Activated effector memory CD4-positive, alpha-beta T cell treated with Interleukin-2 at 50 U/mL for 16 hours (primary cell): Measurements from ENCODE around the gene RPS6KA2.
"Not testable (repeated sequence)": the region's sequence is repeated elsewhere in the genome, so short reads cannot be mapped to it uniquely, and the experiment has no call there.

ENCODE experiments used
- DNase-seq: peaks from one replicate; pipeline ENCODE4 v3.0.0-alpha.2; 2020

Gene RPS6KA2

DNA sequence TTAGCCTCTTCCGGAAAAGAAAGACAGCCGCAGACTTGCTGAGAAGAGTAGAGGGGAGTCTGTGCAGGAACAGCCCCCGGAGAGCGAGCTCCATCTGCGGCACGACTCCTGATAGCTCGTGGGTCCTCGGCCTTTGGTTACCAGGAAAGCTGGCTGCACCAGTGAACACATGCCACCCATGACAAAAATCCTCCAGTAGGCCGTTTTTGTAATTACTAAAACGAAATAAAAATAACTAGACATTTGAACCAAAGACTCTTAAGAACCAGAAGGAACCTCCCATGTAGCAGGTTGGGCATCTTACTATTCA is 82.8 kb downstream of the RPS6KA2 start:
- no peak for DNase-seq

DNA sequence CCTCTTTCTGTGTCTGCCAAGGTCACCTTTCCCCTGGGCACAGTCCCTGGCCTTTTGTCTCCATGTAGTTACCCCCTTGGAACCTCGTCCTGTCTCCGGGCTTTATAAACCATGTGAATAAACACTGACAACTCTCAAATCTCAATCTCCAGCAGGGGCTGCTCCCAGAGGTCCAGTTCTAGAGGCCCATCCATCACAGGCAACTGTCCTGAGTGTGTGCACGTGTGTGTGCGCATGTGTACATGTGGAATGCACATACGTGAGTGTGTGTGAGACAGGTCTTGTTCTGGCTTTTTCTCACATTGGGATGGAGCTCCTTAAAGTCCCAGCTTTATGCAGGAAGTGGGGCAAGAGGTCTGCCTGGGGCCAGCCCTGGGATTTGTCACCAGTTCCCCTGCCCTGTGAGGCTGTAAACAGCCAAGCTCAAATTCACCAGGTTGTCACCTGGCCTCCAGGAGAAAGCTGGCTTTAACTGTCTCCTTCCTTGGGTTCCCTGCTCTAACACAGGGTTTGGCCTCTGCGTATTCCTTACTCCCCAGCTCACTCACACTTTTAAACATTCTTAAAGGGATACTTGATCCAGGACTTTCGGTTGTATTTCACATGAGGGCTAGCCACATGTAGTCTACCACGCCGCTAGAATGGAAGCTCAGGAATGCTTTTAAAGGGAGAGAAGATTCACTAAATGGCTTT is 83.3 kb downstream of the RPS6KA2 start:
- DNase-seq = no peak

GRCh38 chr6:166542580-166542912 is 84.5 kb downstream of the RPS6KA2 start:
- no peak for DNase-seq

GRCh38 chr6:166541876-166542579 is 85.0 kb downstream of the RPS6KA2 start:
- DNase-seq = no peak

DNA sequence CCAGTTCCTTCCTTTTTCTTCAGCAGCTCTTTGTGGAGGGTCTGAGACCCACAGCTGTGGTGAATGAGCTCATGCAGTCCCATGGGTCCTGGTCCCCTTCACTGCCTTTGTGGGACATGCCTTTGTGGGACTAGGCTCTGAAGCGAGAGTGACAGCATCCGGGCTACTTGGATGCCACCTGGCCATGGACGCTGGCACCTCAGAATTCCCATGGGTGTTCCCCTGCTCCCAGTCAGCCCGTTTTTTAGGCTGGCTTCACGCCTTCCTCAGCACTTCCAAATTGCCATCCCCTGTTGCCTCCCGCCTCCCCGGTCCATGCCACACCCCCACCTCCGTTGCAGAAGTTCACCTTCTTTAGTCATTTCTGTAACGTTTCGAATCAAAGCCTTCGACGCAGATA is 85.7 kb downstream of the RPS6KA2 start:
- DNase-seq = no peak

GRCh38 chr6:166540631-166541331 is 86.3 kb downstream of the RPS6KA2 start:
- peak; percentile 60 for DNase-seq

DNA sequence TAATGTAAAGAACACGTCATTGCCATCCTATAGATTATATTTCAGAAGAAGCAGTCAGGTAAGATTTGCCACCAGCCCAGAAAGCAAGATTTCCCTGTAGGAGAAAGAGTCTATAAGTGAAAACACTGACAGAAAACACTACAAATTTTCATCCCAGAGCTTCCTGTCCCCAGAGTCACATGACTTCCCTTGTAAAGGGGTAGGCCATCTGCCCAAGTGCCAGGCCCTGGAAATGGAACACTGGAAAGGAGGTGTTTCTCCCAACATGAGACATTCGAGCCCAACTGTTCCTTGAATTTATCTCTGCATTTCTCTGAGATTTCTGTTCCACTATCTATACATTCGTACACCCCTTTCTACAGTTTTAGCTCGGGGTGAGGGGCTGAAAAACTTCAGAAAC is 87.5 kb downstream of the RPS6KA2 start:
- DNase-seq = no peak

DNA sequence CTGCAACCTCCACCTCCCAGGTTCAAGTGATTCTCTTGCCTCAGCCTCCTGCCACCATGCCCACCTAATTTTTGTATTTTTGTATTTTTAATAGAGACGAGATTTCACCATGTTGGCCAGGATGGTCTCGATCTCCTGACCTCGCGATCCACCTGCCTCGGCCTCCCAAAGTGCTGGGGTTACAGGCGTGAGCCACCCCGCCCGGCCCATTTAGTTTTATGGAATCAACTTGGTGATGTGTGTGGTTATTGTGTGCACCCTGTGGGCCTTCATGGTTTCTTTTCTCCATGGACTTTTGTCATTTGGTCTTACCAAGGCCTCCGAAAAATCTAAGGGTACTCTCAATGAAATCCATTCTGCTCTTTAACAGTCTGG is 88.1 kb downstream of the RPS6KA2 start:
- not testable (repeated sequence) for DNase-seq

- no peak for DNase-seq
Observed at GRCh38 chr6:166538297-166539010, 88.6 kb downstream of the RPS6KA2 start.

- no peak for DNase-seq
Observed at GRCh38 chr6:166534658-166535406, 92.2 kb downstream of the RPS6KA2 start.

DNA sequence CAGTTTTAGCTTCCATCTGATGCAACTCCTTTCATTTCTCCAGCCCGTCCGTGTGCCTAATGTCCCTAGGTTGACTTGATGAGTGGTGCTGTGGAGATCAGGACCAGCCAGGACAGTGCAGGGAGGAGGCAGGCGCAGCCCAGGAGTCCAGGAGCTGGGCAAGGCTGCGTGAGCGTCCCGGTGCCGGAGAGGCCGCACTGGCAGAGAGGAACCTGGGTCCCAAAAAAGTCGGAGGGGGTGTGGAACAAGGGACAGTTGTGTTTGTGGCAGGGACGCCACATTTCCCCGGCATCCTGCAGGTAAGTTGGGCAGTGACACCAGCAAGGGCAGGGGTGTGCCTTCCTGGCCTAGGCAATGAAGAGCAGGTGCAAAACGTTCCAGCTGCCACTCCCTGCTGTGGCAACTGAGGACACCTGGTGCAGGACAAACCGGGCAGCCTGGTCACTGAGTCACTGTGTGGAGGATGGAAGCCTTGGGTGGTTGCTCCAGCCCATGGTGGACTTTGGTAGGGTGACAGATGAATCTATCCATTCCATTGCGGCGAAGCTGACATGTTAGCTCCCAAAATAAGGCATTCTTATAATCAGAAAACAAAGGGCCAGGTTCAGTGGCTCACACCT is 93.7 kb downstream of the RPS6KA2 start:
- DNase-seq = no peak

GRCh38 chr6:166532302-166532701 is 94.7 kb downstream of the RPS6KA2 start:
- no peak for DNase-seq

GRCh38 chr6:166530211-166531095 is 96.6 kb downstream of the RPS6KA2 start:
- no peak for DNase-seq

GRCh38 chr6:166529586-166529985 is 97.5 kb downstream of the RPS6KA2 start:
- DNase-seq = no peak

DNA sequence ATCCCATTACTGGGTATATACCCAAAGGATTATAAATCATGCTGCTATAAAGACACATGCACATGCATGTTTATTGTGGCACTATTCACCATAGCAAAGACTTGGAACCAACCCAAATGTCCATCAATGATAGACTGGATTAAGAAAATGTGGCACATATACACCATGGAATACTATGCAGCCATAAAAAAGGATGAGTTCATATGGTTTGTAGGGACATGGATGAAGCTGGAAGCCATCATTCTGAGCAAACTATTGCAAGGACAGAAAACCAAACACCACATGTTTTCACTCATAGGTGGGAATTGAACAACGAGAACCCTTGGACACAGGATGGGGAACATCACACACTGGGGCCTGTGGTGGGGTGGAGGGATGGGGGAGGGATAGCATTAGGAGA is 98.0 kb downstream of the RPS6KA2 start:
- not testable (repeated sequence) for DNase-seq

DNA sequence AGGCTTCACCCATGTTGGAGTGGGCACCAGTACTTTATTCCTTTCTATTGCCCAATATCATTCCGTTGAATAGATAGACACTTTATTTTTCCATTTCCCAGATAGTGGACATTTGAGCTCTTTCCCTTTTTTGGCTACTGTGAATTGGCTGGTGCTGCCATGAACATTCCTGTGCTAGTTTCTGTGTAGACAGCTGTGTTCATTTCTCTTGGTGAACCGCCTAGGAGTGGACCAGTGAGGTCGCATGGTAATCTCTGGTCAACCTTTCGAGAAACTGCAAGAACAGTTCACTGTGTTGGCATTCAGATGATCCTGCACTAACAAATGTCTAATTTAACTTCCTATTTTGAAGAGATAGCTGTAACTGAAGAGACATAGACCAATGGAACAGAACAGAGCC is 99.2 kb downstream of the RPS6KA2 start:
- no peak for DNase-seq

DNA sequence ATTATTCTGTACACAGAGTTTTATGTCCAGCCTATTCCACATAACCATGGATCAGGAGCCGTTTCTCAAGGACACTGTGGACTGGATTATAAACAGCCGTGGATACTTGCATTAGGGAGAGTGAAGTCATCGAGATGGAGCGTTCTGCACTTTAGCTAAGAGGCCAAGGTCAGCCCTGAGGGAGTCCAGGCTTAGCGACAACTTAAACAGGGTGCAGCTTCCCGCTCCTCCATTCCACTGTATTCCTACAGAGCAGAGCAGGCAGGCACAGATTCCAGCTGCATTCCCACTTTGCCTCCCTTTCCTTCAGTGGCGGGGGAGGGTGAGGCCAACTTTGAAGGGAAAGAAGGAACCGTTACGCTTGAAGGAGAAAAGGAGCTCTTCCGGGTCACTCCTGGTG is 100.1 kb downstream of the RPS6KA2 start:
- DNase-seq = no peak

GRCh38 chr6:166525567-166525966 is 101.5 kb downstream of the RPS6KA2 start:
- DNase-seq = no peak

DNA sequence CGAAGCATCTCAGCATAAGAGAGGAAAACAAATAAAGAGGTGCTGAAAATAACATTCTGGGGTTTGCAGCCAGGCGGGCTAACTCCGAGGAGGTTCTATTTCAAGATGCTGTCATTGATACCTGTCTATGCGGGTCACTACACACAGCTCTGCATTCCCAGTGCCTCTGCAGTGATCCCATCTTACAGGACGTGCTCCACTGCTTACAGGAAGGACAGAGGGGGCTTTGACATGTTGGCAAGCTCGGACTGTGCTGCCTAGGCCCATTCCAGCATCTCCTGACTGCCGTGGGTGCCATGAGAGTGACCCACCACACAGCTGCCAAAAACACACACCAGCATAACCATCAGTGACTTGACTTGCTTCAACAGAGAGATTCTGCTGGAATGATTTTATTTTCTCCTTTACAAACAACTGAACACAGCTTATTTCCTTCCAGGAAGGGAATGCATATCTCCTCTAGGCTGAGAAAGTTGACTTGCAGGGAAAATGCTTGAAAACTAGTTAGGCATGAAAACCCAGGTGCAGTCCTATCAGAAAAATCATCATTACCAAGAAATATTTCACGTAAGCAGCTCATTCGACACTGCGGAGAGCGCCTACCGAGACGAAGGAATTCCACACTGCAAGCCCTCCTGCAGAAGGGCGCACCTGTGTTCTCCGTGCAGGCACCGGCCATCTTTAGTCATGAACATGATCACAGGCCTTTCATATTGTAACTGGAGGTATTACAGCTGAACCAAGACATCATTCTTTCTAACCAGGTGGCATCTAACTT is 103.1 kb downstream of the RPS6KA2 start:
- no peak for DNase-seq
